ENCODE results near the gene LIPM.

The LIPM gene

DNA sequence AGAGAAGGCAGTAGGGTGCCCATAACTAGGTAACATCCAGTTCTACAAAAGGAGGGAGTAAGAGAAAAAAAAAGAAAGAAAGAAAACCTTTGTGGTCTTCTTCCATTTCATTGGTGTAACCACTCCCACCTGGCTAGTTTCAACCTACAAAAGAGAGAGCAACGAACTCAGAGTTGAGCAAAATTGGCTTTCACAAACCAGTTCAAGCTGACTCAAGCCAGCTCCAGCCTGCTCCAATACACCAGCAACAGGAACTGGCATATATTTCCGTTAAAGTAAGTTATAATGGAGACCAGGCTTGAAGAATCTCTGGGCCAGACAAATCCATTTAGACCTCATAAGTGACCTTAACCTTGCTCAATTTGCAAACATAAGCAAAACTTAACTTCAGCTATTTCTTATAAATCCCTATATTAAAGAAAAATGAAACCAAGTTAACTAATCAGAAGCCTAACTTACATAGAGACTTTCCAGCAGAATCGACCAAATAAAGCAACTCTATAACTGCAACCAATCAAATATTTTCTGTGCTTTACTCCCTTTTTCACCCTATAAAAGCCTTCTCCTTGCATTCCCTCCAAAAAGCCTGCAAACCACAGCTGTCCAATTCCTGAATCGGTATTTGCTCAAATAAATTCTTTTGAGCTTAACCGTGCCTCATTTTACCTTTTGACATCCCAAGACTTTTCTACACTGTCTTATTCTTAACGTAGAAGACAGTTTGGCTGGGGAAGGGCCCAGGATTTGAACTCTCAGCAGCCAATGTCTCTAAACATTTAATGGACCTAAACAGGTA is 39.0 kb downstream of the LIPM start:
- Histone ChIP-seq H2BK15ac (ENCODE audit: low read length) (no peak overlapping the region), H4K91ac (ENCODE audit: low read depth, low read length, poor library complexity) (no peak overlapping the region), H2BK12ac (ENCODE audit: low read length) (no peak overlapping the region), H3K27ac (replicated peaks; ENCODE audit: low read length) (no peak overlapping the region), H2AFZ (ENCODE audit: low read length) (peak overlapping the region; percentile 70), H3K23ac (ENCODE audit: low read depth, low read length, poor library complexity) (no peak overlapping the region), H3K4ac (ENCODE audit: low read length) (no peak overlapping the region), H2AK5ac (ENCODE audit: low read depth, low read length) (no peak overlapping the region), H3K4me2 (ENCODE audit: insufficient read depth, low read length, poor library complexity, severe bottlenecking) (no peak overlapping the region), H2BK5ac (ENCODE audit: low read length) (no peak overlapping the region), H3K4me3 (ENCODE audit: low read length in 2 of 2) (no peak overlapping the region), H3K18ac (ENCODE audit: low read length) (no peak overlapping the region), H4K8ac (ENCODE audit: low read depth, low read length) (no peak overlapping the region), H3K4me1 (ENCODE audit: control insufficient read depth in 2 of 2, insufficient read depth in 1 of 2, low read depth in 1 of 2, low read length in 2 of 2) (no peaks in the 10 kb centered on the region), H3K27me3 (ENCODE audit: control insufficient read depth in 3 of 3, insufficient read depth in 3 of 3, low read depth in 1 of 3, low read length in 3 of 3) (peaks cover 0 to 13% (median 0%) of the 10 kb centered on the region in 3 experiments), H3K36me3 (replicated peaks in 1 of 2; ENCODE audit: control insufficient read depth in 2 of 2, insufficient read depth in 2 of 2, low read length in 2 of 2) (no peaks in the 10 kb centered on the region), H3K9me3 (replicated peaks in 1 of 2; ENCODE audit: control insufficient read depth in 2 of 2, insufficient read depth in 1 of 2, low read depth in 1 of 2, low read length in 2 of 2) (no peaks in the 10 kb centered on the region), H2BK120ac (ENCODE audit: low read depth, low read length) (no peak overlapping the region), H3K9ac (ENCODE audit: low read depth, low read length, poor library complexity) (no peak overlapping the region), H3K79me1 (ENCODE audit: low read depth, low read length) (no peaks in the 10 kb centered on the region), H3K14ac (ENCODE audit: low read length) (no peak overlapping the region)
- no peak for DNase-seq (ENCODE audit: low spot score)
- no CpG with 5 or more reads among the region's 6 CpGs for WGBS, 2 donors (ENCODE audit: extremely low coverage in 2 of 2, insufficient read length in 2 of 2, insufficient replicate concordance in 1 of 2)

DNA sequence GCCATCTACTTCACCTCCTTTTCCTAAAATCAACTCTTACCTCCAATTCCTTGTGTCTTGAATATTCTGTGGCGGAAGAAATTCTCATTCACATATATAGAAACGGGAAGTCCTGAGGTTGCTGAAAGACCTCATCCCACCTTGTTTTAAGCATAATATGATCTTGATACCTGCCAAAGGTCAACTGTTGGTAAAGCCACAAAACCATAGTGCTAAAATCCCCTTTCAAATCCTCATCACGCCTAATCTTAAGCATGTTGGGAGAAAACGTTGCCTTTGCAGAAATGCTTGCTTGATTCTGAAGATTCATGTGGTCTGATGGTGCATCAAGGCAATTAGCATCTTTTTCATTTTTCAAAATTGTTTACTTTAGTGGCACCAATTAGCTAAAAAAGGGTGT is 40.6 kb downstream of the LIPM start:
- Histone ChIP-seq H3K79me1 (ENCODE audit: low read depth, low read length) (no peaks in the 10 kb centered on the region), H3K9ac (ENCODE audit: low read depth, low read length, poor library complexity) (no peak overlapping the region), H3K9me3 (replicated peaks in 1 of 2; ENCODE audit: control insufficient read depth in 2 of 2, insufficient read depth in 1 of 2, low read depth in 1 of 2, low read length in 2 of 2) (no peaks in the 10 kb centered on the region), H2AK5ac (ENCODE audit: low read depth, low read length) (no peak overlapping the region), H3K4me2 (ENCODE audit: insufficient read depth, low read length, poor library complexity, severe bottlenecking) (no peak overlapping the region), H3K23ac (ENCODE audit: low read depth, low read length, poor library complexity) (no peak overlapping the region), H2BK5ac (ENCODE audit: low read length) (no peak overlapping the region), H2BK12ac (ENCODE audit: low read length) (no peak overlapping the region), H3K14ac (ENCODE audit: low read length) (no peak overlapping the region), H3K4me3 (ENCODE audit: low read length in 2 of 2) (no peak overlapping the region), H3K27ac (replicated peaks; ENCODE audit: low read length) (no peak overlapping the region), H2AFZ (ENCODE audit: low read length) (no peak overlapping the region), H4K91ac (ENCODE audit: low read depth, low read length, poor library complexity) (no peak overlapping the region), H3K4ac (ENCODE audit: low read length) (no peak overlapping the region), H3K18ac (ENCODE audit: low read length) (no peak overlapping the region), H3K27me3 (ENCODE audit: control insufficient read depth in 3 of 3, insufficient read depth in 3 of 3, low read depth in 1 of 3, low read length in 3 of 3) (peaks cover 0 to 10% (median 0%) of the 10 kb centered on the region in 3 experiments), H3K4me1 (ENCODE audit: control insufficient read depth in 2 of 2, insufficient read depth in 1 of 2, low read depth in 1 of 2, low read length in 2 of 2) (no peaks in the 10 kb centered on the region), H3K36me3 (replicated peaks in 1 of 2; ENCODE audit: control insufficient read depth in 2 of 2, insufficient read depth in 2 of 2, low read length in 2 of 2) (no peaks in the 10 kb centered on the region), H4K8ac (ENCODE audit: low read depth, low read length) (no peak overlapping the region), H2BK15ac (ENCODE audit: low read length) (no peak overlapping the region), H2BK120ac (ENCODE audit: low read depth, low read length) (no peak overlapping the region)
- no peak for DNase-seq (ENCODE audit: low spot score)
- WGBS, 2 donors (ENCODE audit: extremely low coverage in 2 of 2, insufficient read length in 2 of 2, insufficient replicate concordance in 1 of 2), result no CpG with 5 or more reads among the region's 4 CpGs

DNA sequence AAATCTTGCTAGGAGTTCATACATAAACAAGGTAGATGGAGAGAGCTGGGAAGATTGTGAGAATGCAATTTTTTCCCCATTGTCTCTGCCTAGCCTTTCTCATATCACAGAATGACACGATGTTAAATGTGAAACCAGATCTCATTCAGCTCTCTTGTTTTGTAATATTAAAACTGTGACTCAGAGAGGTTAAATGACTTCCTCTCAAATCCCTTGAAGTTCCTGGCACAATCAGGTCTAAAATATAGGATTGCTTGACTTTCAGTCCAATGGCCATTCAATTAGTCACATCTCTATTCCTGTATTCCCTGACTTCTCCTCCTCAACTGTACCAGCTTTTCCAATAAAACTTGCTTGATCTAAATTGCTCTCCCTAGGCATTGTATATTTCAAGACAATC is 46.0 kb downstream of the LIPM start:
- Histone ChIP-seq H3K9me3 (replicated peaks in 1 of 2; ENCODE audit: control insufficient read depth in 2 of 2, insufficient read depth in 1 of 2, low read depth in 1 of 2, low read length in 2 of 2) (no peaks in the 10 kb centered on the region), H2BK120ac (ENCODE audit: low read depth, low read length) (no peak overlapping the region), H3K23ac (ENCODE audit: low read depth, low read length, poor library complexity) (no peak overlapping the region), H4K8ac (ENCODE audit: low read depth, low read length) (no peak overlapping the region), H3K79me1 (ENCODE audit: low read depth, low read length) (no peaks in the 10 kb centered on the region), H3K4me3 (ENCODE audit: low read length in 2 of 2) (no peak overlapping the region), H4K91ac (ENCODE audit: low read depth, low read length, poor library complexity) (no peak overlapping the region), H3K9ac (ENCODE audit: low read depth, low read length, poor library complexity) (no peak overlapping the region), H3K27ac (replicated peaks; ENCODE audit: low read length) (no peak overlapping the region), H3K4me1 (ENCODE audit: control insufficient read depth in 2 of 2, insufficient read depth in 1 of 2, low read depth in 1 of 2, low read length in 2 of 2) (no peaks in the 10 kb centered on the region), H3K36me3 (replicated peaks in 1 of 2; ENCODE audit: control insufficient read depth in 2 of 2, insufficient read depth in 2 of 2, low read length in 2 of 2) (no peaks in the 10 kb centered on the region), H3K4me2 (ENCODE audit: insufficient read depth, low read length, poor library complexity, severe bottlenecking) (no peak overlapping the region), H2BK12ac (ENCODE audit: low read length) (no peak overlapping the region), H2BK5ac (ENCODE audit: low read length) (no peak overlapping the region), H3K4ac (ENCODE audit: low read length) (no peak overlapping the region), H3K27me3 (ENCODE audit: control insufficient read depth in 3 of 3, insufficient read depth in 3 of 3, low read depth in 1 of 3, low read length in 3 of 3) (peaks cover 0 to under 1% (median 0%) of the 10 kb centered on the region in 3 experiments), H3K18ac (ENCODE audit: low read length) (no peak overlapping the region), H2AFZ (ENCODE audit: low read length) (no peak overlapping the region), H3K14ac (ENCODE audit: low read length) (no peak overlapping the region), H2AK5ac (ENCODE audit: low read depth, low read length) (no peak overlapping the region), H2BK15ac (ENCODE audit: low read length) (no peak overlapping the region)
- no peak for DNase-seq (ENCODE audit: low spot score)
- no CpG with 5 or more reads among the region's 1 CpG for WGBS, 2 donors (ENCODE audit: extremely low coverage in 2 of 2, insufficient read length in 2 of 2, insufficient replicate concordance in 1 of 2)

DNA sequence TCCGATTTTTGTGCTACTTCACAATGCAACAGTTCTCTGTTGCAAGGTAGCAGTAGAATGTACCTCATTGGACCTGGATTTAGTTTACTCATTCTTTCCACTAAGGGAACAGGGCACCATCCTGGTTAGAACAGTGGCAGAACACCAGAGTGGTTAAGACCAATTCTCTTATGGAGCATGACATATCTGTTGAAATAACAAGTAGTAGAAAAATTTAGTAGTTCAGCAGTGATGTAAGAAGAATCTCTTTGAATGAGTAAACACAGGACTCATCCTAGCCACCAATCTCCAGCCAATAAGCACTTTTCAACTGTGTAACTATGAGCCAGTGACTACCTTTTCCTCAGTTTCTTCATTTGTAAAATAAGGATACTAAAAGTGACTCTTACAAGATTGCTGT is 46.7 kb downstream of the LIPM start:
- H3K79me1 ChIP-seq (ENCODE audit: low read depth, low read length), result no peaks in the 10 kb centered on the region
- no peak overlapping the region for H2BK12ac ChIP-seq (ENCODE audit: low read length)
- no peak overlapping the region for H3K4me2 ChIP-seq (ENCODE audit: insufficient read depth, low read length, poor library complexity, severe bottlenecking)
- H3K4ac ChIP-seq (ENCODE audit: low read length), result no peak overlapping the region
- no peak overlapping the region for H3K14ac ChIP-seq (ENCODE audit: low read length)
- H3K23ac ChIP-seq (ENCODE audit: low read depth, low read length, poor library complexity), result no peak overlapping the region
- no peaks in the 10 kb centered on the region for H3K9me3 ChIP-seq (replicated peaks in 1 of 2; ENCODE audit: control insufficient read depth in 2 of 2, insufficient read depth in 1 of 2, low read depth in 1 of 2, low read length in 2 of 2)
- H3K18ac ChIP-seq (ENCODE audit: low read length), result no peak overlapping the region
- H2AK5ac ChIP-seq (ENCODE audit: low read depth, low read length), result no peak overlapping the region
- H2BK5ac ChIP-seq (ENCODE audit: low read length), result no peak overlapping the region
- H2AFZ ChIP-seq (ENCODE audit: low read length), result no peak overlapping the region
- H3K4me1 ChIP-seq (ENCODE audit: control insufficient read depth in 2 of 2, insufficient read depth in 1 of 2, low read depth in 1 of 2, low read length in 2 of 2), result no peaks in the 10 kb centered on the region
- no peaks in the 10 kb centered on the region for H3K27me3 ChIP-seq (ENCODE audit: control insufficient read depth in 3 of 3, insufficient read depth in 3 of 3, low read depth in 1 of 3, low read length in 3 of 3)
- DNase-seq (ENCODE audit: low spot score), result no peak
- no peak overlapping the region for H3K4me3 ChIP-seq (ENCODE audit: low read length in 2 of 2)
- no peak overlapping the region for H4K8ac ChIP-seq (ENCODE audit: low read depth, low read length)
- H2BK15ac ChIP-seq (ENCODE audit: low read length), result no peak overlapping the region
- H3K9ac ChIP-seq (ENCODE audit: low read depth, low read length, poor library complexity), result no peak overlapping the region
- H2BK120ac ChIP-seq (ENCODE audit: low read depth, low read length), result no peak overlapping the region
- H3K36me3 ChIP-seq (replicated peaks in 1 of 2; ENCODE audit: control insufficient read depth in 2 of 2, insufficient read depth in 2 of 2, low read length in 2 of 2), result no peaks in the 10 kb centered on the region
- no peak overlapping the region for H3K27ac ChIP-seq (replicated peaks; ENCODE audit: low read length)
- no CpG with 5 or more reads among the region's 1 CpG for WGBS, 2 donors (ENCODE audit: extremely low coverage in 2 of 2, insufficient read length in 2 of 2, insufficient replicate concordance in 1 of 2)
- H4K91ac ChIP-seq (ENCODE audit: low read depth, low read length, poor library complexity), result no peak overlapping the region

Data from neuronal stem cell (in vitro differentiated cells).